Brain microvascular endothelial cell (primary cell): ENCODE data around the gene PTPRN2.
"Not testable (repeated sequence)": the region's sequence is repeated elsewhere in the genome, so short reads cannot be mapped to it uniquely, and the experiment has no call there.

Experiments
- DNase-seq: peaks from one replicate; pipeline ENCODE4 v3.0.0-alpha.2; 2020
- H3K27ac ChIP-seq: fragments of 250-450 bp; sonication (Bioruptor Pico); 2 replicates; pipeline ENCODE4 v1.5.1; 2020; ENCODE audit warnings: mild to moderate bottlenecking, moderate library complexity
- H3K27me3 ChIP-seq: fragments of 250-450 bp; sonication (Bioruptor Pico); replicated peaks from 2 replicates; pipeline ENCODE4 v1.5.1; 2020; ENCODE audit warnings: mild to moderate bottlenecking
- H3K36me3 ChIP-seq: fragments of 250-450 bp; sonication (Bioruptor Pico); replicated peaks from 2 replicates; pipeline ENCODE4 v1.5.1; 2020; ENCODE audit warnings: mild to moderate bottlenecking
- H3K4me3 ChIP-seq: 2 replicates; pipeline ENCODE4 v1.5.1; 2011; ENCODE audit warnings: low read depth, mild to moderate bottlenecking, control low read depth, low read length, moderate library complexity
- CTCF ChIP-seq: IDR thresholded peaks from 2 replicates; pipeline ENCODE4 v1.5.1; 2011; ENCODE audit warnings: low read depth, mild to moderate bottlenecking, moderate library complexity, low read length, control low read depth, inconsistent platforms; ENCODE audit errors: missing control alignments
- in situ Hi-C: cut with HindIII; loops from 2 replicates; pipeline ENCODE4 v1.10.0; 2017; ENCODE audit warnings: low sequenced_read_pairs, low pct_ligation_motif_present

PTPRN2 gene

DNA sequence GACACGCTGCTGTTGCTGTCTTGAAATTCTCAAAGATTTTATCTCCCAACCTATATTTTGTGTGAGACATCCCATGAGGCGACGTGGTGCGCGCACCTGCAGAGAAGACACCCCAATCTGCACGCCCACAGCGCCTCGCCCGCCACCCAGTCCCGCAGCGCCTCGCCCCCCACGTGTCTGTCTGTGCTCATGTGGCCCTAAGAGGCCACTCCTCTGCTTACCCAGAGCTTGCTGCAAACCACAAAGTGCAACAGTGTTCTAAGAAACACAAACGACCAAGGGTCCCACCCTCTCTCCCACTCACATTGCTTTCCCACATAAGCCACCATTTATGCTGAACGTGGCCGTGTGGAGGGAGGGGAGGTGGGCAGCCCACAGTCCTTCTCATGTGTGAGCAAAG is 287.2 kb downstream of the PTPRN2 start:
- DNase-seq: no peak
- no peak for TF ChIP-seq CTCF
- Histone ChIP-seq H3K36me3 (no peaks in the 10 kb centered on the region), H3K27ac (no peak overlapping the region), H3K27me3 (no peaks in the 10 kb centered on the region), H3K4me3 (no peak overlapping the region)
- in situ Hi-C loops: no loop called here

DNA sequence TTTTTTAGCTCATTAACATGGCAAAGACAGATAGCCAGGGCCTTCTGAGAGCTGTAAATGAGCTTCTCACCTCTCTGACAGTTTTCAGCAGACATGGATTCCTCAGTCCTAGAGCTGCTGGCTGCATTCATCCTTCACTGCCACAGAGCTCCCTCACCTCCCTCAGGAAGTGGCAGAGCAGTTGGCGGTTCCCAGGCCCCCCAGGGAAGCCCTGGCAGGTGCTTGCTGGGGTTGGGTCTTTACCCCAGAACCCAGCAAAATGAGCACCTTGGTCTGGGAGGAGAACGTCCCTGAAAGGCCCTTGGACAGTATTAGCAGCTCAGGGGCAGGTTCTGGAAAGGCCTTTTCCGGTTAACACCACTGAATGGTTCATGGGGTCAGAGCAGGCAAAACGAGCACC is 288.0 kb downstream of the PTPRN2 start:
- no peak overlapping the region for H3K4me3 ChIP-seq
- no peak for DNase-seq
- in situ Hi-C loops: no loop called here
- H3K27ac ChIP-seq: no peak overlapping the region
- H3K27me3 ChIP-seq: no peaks in the 10 kb centered on the region
- no peak for TF ChIP-seq CTCF
- H3K36me3 ChIP-seq: no peaks in the 10 kb centered on the region

DNA sequence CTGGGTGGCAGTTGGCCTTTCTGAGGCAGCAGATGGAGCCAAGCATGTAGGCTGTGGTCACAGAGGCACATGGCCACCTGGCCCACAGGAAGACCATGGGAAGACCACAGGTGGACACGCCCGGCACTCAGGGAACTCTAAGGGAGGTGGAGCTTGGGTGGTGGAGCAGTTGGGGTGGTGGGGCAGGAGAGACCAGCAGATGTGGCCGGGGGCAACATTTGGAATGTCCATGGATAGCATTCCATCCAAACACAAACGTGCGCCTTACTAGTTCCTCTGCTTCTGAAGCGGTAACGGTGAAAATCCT is 290.9 kb downstream of the PTPRN2 start:
- no peak for TF ChIP-seq CTCF
- no peak overlapping the region for H3K4me3 ChIP-seq
- H3K27ac ChIP-seq: no peak overlapping the region
- DNase-seq: no peak
- in situ Hi-C loops: no loop called here
- H3K27me3 ChIP-seq: no peaks in the 10 kb centered on the region
- H3K36me3 ChIP-seq: no peaks in the 10 kb centered on the region

- in situ Hi-C loops: no loop called here
- DNase-seq: no peak
- Histone ChIP-seq H3K27me3 (no peaks in the 10 kb centered on the region), H3K36me3 (no peaks in the 10 kb centered on the region), H3K27ac (no peak overlapping the region), H3K4me3 (no peak overlapping the region)
- TF ChIP-seq CTCF: no peak
Observed at GRCh38 chr7:158295966-158296797, 291.4 kb downstream of the PTPRN2 start.

DNA sequence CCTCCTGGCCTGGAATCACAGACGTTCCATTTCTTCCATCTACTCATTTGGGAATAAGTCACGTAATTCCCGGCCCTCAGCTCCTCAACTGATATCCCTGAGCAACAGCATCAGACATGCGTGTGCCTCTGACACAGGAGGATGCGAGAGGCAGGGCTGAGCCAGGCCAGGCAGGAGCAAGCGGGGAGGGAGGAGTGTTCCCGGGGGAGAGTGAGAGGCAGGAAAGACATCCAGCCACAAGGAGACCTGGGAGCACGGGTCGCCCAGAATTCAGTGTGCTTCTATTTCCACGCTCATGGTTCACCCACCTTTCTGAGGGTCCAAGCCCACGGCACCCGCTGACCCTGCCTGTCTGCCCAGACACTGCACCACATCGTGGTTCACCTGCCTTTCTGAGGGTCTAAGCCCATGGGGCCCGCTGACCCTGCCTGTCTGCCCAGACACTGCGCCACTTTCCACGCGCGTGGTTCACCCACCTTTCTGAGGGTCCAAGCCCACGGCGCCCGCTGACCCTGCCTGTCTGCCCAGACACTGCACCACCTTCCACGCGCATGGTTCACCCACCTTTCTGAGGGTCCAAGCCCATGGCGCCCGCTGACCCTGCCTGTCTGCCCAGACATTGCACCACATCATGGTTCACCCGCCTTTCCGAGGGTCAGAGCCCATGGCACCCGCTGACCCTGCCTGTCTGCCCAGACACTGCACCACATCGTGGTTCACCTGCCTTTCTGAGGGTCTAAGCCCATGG is 293.0 kb downstream of the PTPRN2 start:
- H3K27me3 ChIP-seq, H3K4me3 ChIP-seq, DNase-seq, H3K27ac ChIP-seq, in situ Hi-C loops, H3K36me3 ChIP-seq: not testable (repeated sequence)

GRCh38 chr7:158292948-158293347 is 294.7 kb downstream of the PTPRN2 start:
- Histone ChIP-seq H3K27ac (no peak overlapping the region), H3K36me3 (no peaks in the 10 kb centered on the region), H3K27me3 (no peaks in the 10 kb centered on the region), H3K4me3 (no peak overlapping the region)
- in situ Hi-C loops: no loop called here
- DNase-seq: no peak
- TF ChIP-seq CTCF: no peak
